Prostate gland (tissue), 2 donors: ENCODE measurements around the gene ATXN1. TPM values are rescaled to one million over a fixed set of nuclear protein-coding genes. Genes with fewer than 3 reads are reported as not detected.

ENCODE experiments used
- DNase-seq: peaks from one replicate; pipeline ENCODE4 v3.0.0-alpha.2; 2019; ENCODE audit warnings: low spot score
- H3K27ac ChIP-seq, 2 donors: fragments of 200-600 bp; sonication (generic); 2 replicates each; pipeline ENCODE4 v1.5.1; 2017 to 2019
- H3K27me3 ChIP-seq: fragments of 200-600 bp; sonication (generic); replicated peaks from 2 replicates; pipeline ENCODE4 v1.5.1; 2019; ENCODE audit not compliant: insufficient read depth
- H3K36me3 ChIP-seq, 2 donors: fragments of 200-600 bp; sonication (generic); 1 replicate in 1 of 2; 2 replicates in 1 of 2; pipeline versions ENCODE4 v1.5.1 to v1.8.1; 2017 to 2019
- H3K4me1 ChIP-seq: fragments of 200-600 bp; sonication (generic); replicated peaks from 2 replicates; pipeline ENCODE4 v1.5.1; 2019
- H3K4me3 ChIP-seq, 2 donors: fragments of 200-600 bp; sonication (generic); 2 replicates each; pipeline ENCODE4 v1.5.1; 2017 to 2019
- H3K9me3 ChIP-seq: fragments of 200-600 bp; sonication (generic); 2 replicates; pipeline ENCODE4 v1.5.1; 2017
- CTCF ChIP-seq, 4 experiments: fragments of 200-600 bp in 2 of 4; fragments of 450-650 bp in 2 of 4; sonication (generic) in 2 of 4; IDR thresholded peaks; 1 replicate in 3 of 4; 2 replicates in 1 of 4; pipeline ENCODE4 v1.5.1; 2016 to 2019; ENCODE audit warnings: antibody characterized with exemption in 4 of 4, mild to moderate bottlenecking in 2 of 4, moderate library complexity in 2 of 4
- POLR2A ChIP-seq: fragments of 450-650 bp; IDR thresholded peaks from one replicate; pipeline ENCODE4 v1.6.1; 2016; ENCODE audit warnings: antibody characterized with exemption, mild to moderate bottlenecking
- POLR2AphosphoS5 ChIP-seq: sonication (generic); formaldehyde crosslinking; IDR thresholded peaks from one replicate; pipeline ENCODE4 v1.6.1; 2017; ENCODE audit warnings: antibody characterized with exemption
- WGBS: methylation state at CpG from one replicate; pipeline ENCODE4 v1.1.5; 2018; 5-methylcytosine and 5-hydroxymethylcytosine counted together
- intact Hi-C: fragments of 100-400 bp; cut with DNase I; formaldehyde crosslinking; loops from one replicate; pipeline ENCODE4 v1.14.2; 2022
- total RNA-seq, 2 donors: library from RNA; depleted of rRNA; stranded (reverse); fragments of >200 nt; gene quantifications; one replicate each; pipeline ENCODE4 v1.1.0, GENCODE V29; 2016

ATXN1 gene
- total RNA-seq, 2 donors from 2014 or later = 28.5 to 89.0 TPM

- Histone ChIP-seq H3K4me1 (no peaks in the 10 kb centered on the region), H3K36me3 (no peaks in the 10 kb centered on the region), H3K4me3 (no peak overlapping the region), H3K27me3 (no peaks in the 10 kb centered on the region), H3K9me3 (no peaks in the 10 kb centered on the region), H3K27ac (no peak overlapping the region)
- intact Hi-C loops = no loop called here
- TF ChIP-seq POLR2A (no peak), POLR2AphosphoS5 (no peak)
- 52% methylated on average over 3 of the region's 3 CpGs for WGBS
- DNase-seq = no peak
Measured at GRCh38 chr6:16450285-16450684, 311.0 kb downstream of the ATXN1 start.

- TF ChIP-seq POLR2A = no peak
- TF ChIP-seq POLR2AphosphoS5 = no peak
- no peak for TF ChIP-seq CTCF (IDR thresholded peaks at IDR 0.05)
- WGBS = 42% methylated on average over 2 of the region's 2 CpGs
- Histone ChIP-seq H3K27me3 (no peaks in the 10 kb centered on the region), H3K4me3 (no peak overlapping the region), H3K9me3 (no peaks in the 10 kb centered on the region), H3K27ac (no peak overlapping the region), H3K36me3 (no peaks in the 10 kb centered on the region), H3K4me1 (no peaks in the 10 kb centered on the region)
- DNase-seq = no peak
- intact Hi-C loops = no loop called here
Measured at GRCh38 chr6:16446273-16446672, 315.0 kb downstream of the ATXN1 start.

GRCh38 chr6:16442031-16442430, 319.2 kb downstream of the ATXN1 start:
- TF ChIP-seq POLR2A (no peak), CTCF (IDR thresholded peaks at IDR 0.05) (no peak), POLR2AphosphoS5 (no peak)
- Histone ChIP-seq H3K4me1 (no peaks in the 10 kb centered on the region), H3K9me3 (no peaks in the 10 kb centered on the region), H3K36me3 (no peaks in the 10 kb centered on the region), H3K27me3 (no peaks in the 10 kb centered on the region), H3K4me3 (no peak overlapping the region), H3K27ac (no peak overlapping the region)
- 92% methylated on average over 3 of the region's 3 CpGs for WGBS
- no peak for DNase-seq
- intact Hi-C loops = no loop called here

- Histone ChIP-seq H3K27me3 (no peaks in the 10 kb centered on the region), H3K36me3 (no peaks in the 10 kb centered on the region), H3K9me3 (no peaks in the 10 kb centered on the region), H3K4me1 (no peaks in the 10 kb centered on the region), H3K4me3 (no peak overlapping the region), H3K27ac (no peak overlapping the region)
- intact Hi-C loops = no loop called here
- TF ChIP-seq POLR2AphosphoS5 (no peak), POLR2A (no peak), CTCF (IDR thresholded peaks at IDR 0.05) (no peak)
- no peak for DNase-seq
- 94% methylated on average over 2 of the region's 2 CpGs for WGBS
Measured at GRCh38 chr6:16441262-16441661, 320.0 kb downstream of the ATXN1 start.

- DNase-seq = no peak
- 90% methylated on average over 7 of the region's 7 CpGs for WGBS
- H3K27ac ChIP-seq = no peak overlapping the region
- H3K4me3 ChIP-seq = no peak overlapping the region
- no peak for TF ChIP-seq CTCF (IDR thresholded peaks at IDR 0.05)
- TF ChIP-seq POLR2A = no peak
- TF ChIP-seq POLR2AphosphoS5 = no peak
- intact Hi-C loops = no loop called here
- no peaks in the 10 kb centered on the region for H3K36me3 ChIP-seq
- no peaks in the 10 kb centered on the region for H3K9me3 ChIP-seq
- H3K27me3 ChIP-seq = no peaks in the 10 kb centered on the region
- H3K4me1 ChIP-seq = no peaks in the 10 kb centered on the region
Measured at GRCh38 chr6:16440636-16441212, 320.5 kb downstream of the ATXN1 start.
